GM19372 (cell line): ENCODE data around the gene TBRG4.

Experiments
- ATAC-seq: cut with Tn5 transposase; IDR thresholded peaks from one replicate; pipeline ENCODE4 v1.9.1; 2021; ENCODE audit warnings: mild to moderate bottlenecking, low read depth, moderate library complexity; ENCODE audit not compliant: unreplicated experiment

The TBRG4 gene

GRCh38 chr7:45146531-45147379, 35.3 kb upstream of the TBRG4 start:
- no peak for ATAC-seq

- no peak for ATAC-seq
Measured at GRCh38 chr7:45145881-45146280, 34.4 kb upstream of the TBRG4 start.

- ATAC-seq = no peak
Measured at GRCh38 chr7:45143616-45144015, 32.1 kb upstream of the TBRG4 start.

- ATAC-seq = no peak
Measured at GRCh38 chr7:45140827-45141226, 29.3 kb upstream of the TBRG4 start.

- no peak for ATAC-seq
Measured at GRCh38 chr7:45138433-45139267, 27.2 kb upstream of the TBRG4 start.

- ATAC-seq = no peak
Measured at GRCh38 chr7:45136106-45137060, 24.9 kb upstream of the TBRG4 start.

- no peak for ATAC-seq
Measured at GRCh38 chr7:45133877-45134276, 22.4 kb upstream of the TBRG4 start.

GRCh38 chr7:45133352-45133751, 21.9 kb upstream of the TBRG4 start:
- ATAC-seq = no peak

GRCh38 chr7:45132708-45133320, 21.3 kb upstream of the TBRG4 start:
- ATAC-seq = no peak

GRCh38 chr7:45131891-45132290, 20.4 kb upstream of the TBRG4 start:
- ATAC-seq = no peak

GRCh38 chr7:45130910-45131309, 19.4 kb upstream of the TBRG4 start:
- ATAC-seq = no peak

- ATAC-seq = no peak
Measured at GRCh38 chr7:45129906-45130305, 18.4 kb upstream of the TBRG4 start.

- ATAC-seq = no peak
Measured at GRCh38 chr7:45129181-45129800, 17.8 kb upstream of the TBRG4 start.

GRCh38 chr7:45126920-45127319, 15.4 kb upstream of the TBRG4 start:
- ATAC-seq = no peak

GRCh38 chr7:45126201-45126600, 14.7 kb upstream of the TBRG4 start:
- no peak for ATAC-seq

GRCh38 chr7:45125193-45125904, 13.9 kb upstream of the TBRG4 start:
- ATAC-seq = no peak

GRCh38 chr7:45123913-45124710, 12.6 kb upstream of the TBRG4 start:
- no peak for ATAC-seq
